Right lobe of liver (tissue), 6 donors: ENCODE measurements around the gene SGCA. TPM values are rescaled to one million over a fixed set of nuclear protein-coding genes. Genes with fewer than 3 reads are reported as not detected.

Source experiments
- ATAC-seq, 4 donors: fragments of 200-7000 bp; cut with Tn5 transposase; one replicate each; pipeline ENCODE4 v1.9.1; 2020; ENCODE audit warnings: mild to moderate bottlenecking in 4 of 4, moderate library complexity in 4 of 4
- DNase-seq, 3 donors: peaks; one replicate each; pipeline ENCODE4 v3.0.0-alpha.2; 2020
- H3K27ac ChIP-seq, 3 donors: fragments of 200-600 bp; one replicate each; pipeline ENCODE4 v1.8.0; 2022
- H3K27me3 ChIP-seq, 2 donors: fragments of 200-600 bp; one replicate each; pipeline ENCODE4 v1.8.0; 2022
- H3K36me3 ChIP-seq, 4 donors: fragments of 200-600 bp; sonication (generic) in 1 of 4; one replicate each; pipeline versions ENCODE4 v1.5.1 to v1.8.0; 2017 to 2022; ENCODE audit warnings: control low read depth in 1 of 4
- H3K4me1 ChIP-seq, 4 donors: fragments of 200-600 bp; sonication (generic) in 1 of 4; one replicate each; pipeline versions ENCODE4 v1.5.1 to v1.8.0; 2017 to 2022; ENCODE audit warnings: control low read depth in 1 of 4
- H3K4me3 ChIP-seq, 3 donors: fragments of 200-600 bp; one replicate each; pipeline ENCODE4 v1.8.0; 2022
- H3K9me3 ChIP-seq, 4 donors: fragments of 200-600 bp; sonication (generic) in 1 of 4; one replicate each; pipeline versions ENCODE4 v1.5.1 to v1.8.0; 2017 to 2022; ENCODE audit warnings: control low read depth in 1 of 4
- CTCF ChIP-seq, 4 donors: fragments of 200-600 bp in 3 of 4; fragments of 450-650 bp in 1 of 4; IDR thresholded peaks; one replicate each; pipeline versions ENCODE4 v1.5.1 to v1.8.0; 2016 to 2022; ENCODE audit warnings: antibody characterized with exemption in 4 of 4, mild to moderate bottlenecking in 2 of 4
- POLR2A ChIP-seq: fragments of 450-650 bp; IDR thresholded peaks from one replicate; pipeline ENCODE4 v1.6.1; 2017; ENCODE audit warnings: antibody characterized with exemption, mild to moderate bottlenecking
- WGBS: methylation state at CpG from one replicate; pipeline ENCODE4 v1.1.6; 2018; ENCODE audit warnings: low coverage, low lambda C conversion rate; ENCODE audit not compliant: insufficient coverage; ENCODE audit errors: missing lambda C conversion rate; 5-methylcytosine and 5-hydroxymethylcytosine counted together
- intact Hi-C, 2 donors: fragments of 100-400 bp; cut with DNase I; formaldehyde crosslinking; loops; one replicate each; pipeline versions ENCODE4 v1.11.2 to v1.14.1; 2022
- total RNA-seq, 6 experiments: library from RNA; depleted of rRNA in 2 of 6; stranded (reverse); fragments of >200 nt in 2 of 6; fragmentation: NEBNext Ultra II Directional in 3 of 6; extraction: Animal tissue kit (Norgen Biotek cat#: 25700) in 3 of 6; gene quantifications; one replicate each; pipeline versions ENCODE4 v1.1.0 to v1.2.4, GENCODE V29; 2016 to 2023
- donor health status: DM: no; HTN: yes; CAD: no.
- donor health status: DM: no; HTN: no; CAD: no.
- donor health status: DM: no; HTN: no; CAD: no.
- donor health status: DM: no; HTN: yes; CAD: no.
- donor health status: DM: no; HTN: yes; CAD: no.

The SGCA gene
- total RNA-seq, 6 experiments from 2014 or later, result 0.48 to 2.8 (median 1.6) TPM

- Histone ChIP-seq H3K4me1 (no peaks in the 10 kb centered on the region), H3K9me3 (no peaks in the 10 kb centered on the region), H3K4me3 (no peak overlapping the region), H3K36me3 (no peaks in the 10 kb centered on the region), H3K27ac (no peak overlapping the region), H3K27me3 (no peaks in the 10 kb centered on the region)
- ATAC-seq (no peak), DNase-seq (no peak)
- TF ChIP-seq CTCF (IDR thresholded peaks at IDR 0.05) (no peak), POLR2A (no peak)
- WGBS, result 33% methylated on average over 1 of the region's 4 CpGs
- intact Hi-C loops, result no loop called here
Measured at GRCh38 chr17:50192144-50192617, 26.4 kb downstream of the SGCA start.

- ATAC-seq (no peak), DNase-seq (no peak)
- Histone ChIP-seq H3K9me3 (no peaks in the 10 kb centered on the region), H3K27ac (no peak overlapping the region), H3K4me3 (no peak overlapping the region), H3K36me3 (no peaks in the 10 kb centered on the region), H3K4me1 (no peaks in the 10 kb centered on the region), H3K27me3 (no peaks in the 10 kb centered on the region)
- no peak for TF ChIP-seq CTCF (IDR thresholded peaks at IDR 0.05)
- no peak for TF ChIP-seq POLR2A
- intact Hi-C loops, result no loop called here
- WGBS, result no CpG with 5 or more reads among the region's 16 CpGs
Measured at GRCh38 chr17:50192618-50193291, 26.9 kb downstream of the SGCA start.

GRCh38 chr17:50194140-50194933 is 28.5 kb downstream of the SGCA start:
- intact Hi-C loops, result no loop called here
- H3K27me3 ChIP-seq, result no peaks in the 10 kb centered on the region
- DNase-seq (peak in 1 of 3 donors; percentile 37), ATAC-seq (no peak)
- no peaks in the 10 kb centered on the region for H3K36me3 ChIP-seq
- TF ChIP-seq POLR2A (no peak), CTCF (IDR thresholded peaks at IDR 0.05) (no peak)
- 50% methylated on average over 1 of the region's 25 CpGs for WGBS
- no peaks in the 10 kb centered on the region for H3K9me3 ChIP-seq
- no peak overlapping the region for H3K27ac ChIP-seq
- H3K4me3 ChIP-seq, result no peak overlapping the region
- H3K4me1 ChIP-seq, result no peaks in the 10 kb centered on the region

GRCh38 chr17:50194934-50195865 is 29.4 kb downstream of the SGCA start:
- 50% methylated on average over 11 of the region's 17 CpGs for WGBS
- TF ChIP-seq CTCF (IDR thresholded peaks at IDR 0.05), result no peak
- no peak for TF ChIP-seq POLR2A
- Histone ChIP-seq H3K27me3 (no peaks in the 10 kb centered on the region), H3K4me3 (no peak overlapping the region), H3K9me3 (no peaks in the 10 kb centered on the region), H3K4me1 (peaks cover 0 to 3% (median 0%) of the 10 kb centered on the region in 4 donors), H3K27ac (no peak overlapping the region), H3K36me3 (no peaks in the 10 kb centered on the region)
- DNase-seq (peak in 1 of 3 donors; percentile 47), ATAC-seq (no peak)
- intact Hi-C loops, result no loop called here
